Measurements from ENCODE around the gene SLC7A4. TPM values are rescaled to one million over a fixed set of nuclear protein-coding genes. Genes with fewer than 3 reads are reported as not detected.

The SLC7A4 gene
- total and polyA plus RNA-seq, 2 of the 8 experiments (the other 6 are each of a cell fraction or from before 2014, with no cell fraction given) = 0.92 TPM; not detected in 1

- WGBS, 2 experiments (ENCODE audit: extremely low coverage in 1 of 2, insufficient coverage in 1 of 2, insufficient read length in 1 of 2, insufficient replicate concordance in 2 of 2, low coverage in 1 of 2, low lambda C conversion rate in 2 of 2, missing lambda C conversion rate in 1 of 2) = 83% methylated on average over 7 of the region's 7 CpGs; no CpG with 5 or more reads in 1 of the 2 experiments
These were observed 46.6 kb downstream of the SLC7A4 start for GRCh38 chr22:20985720-20986119.

More at GRCh38 chr22:20985720-20986119, 46.6 kb downstream of the SLC7A4 start:
- ChIA-PET POLR2A (ENCODE audit: partially characterized antibody) (no interaction called here), CTCF (ENCODE audit: partially characterized antibody) (interaction anchor here (0.7 to 1.4 kb wide), 2 partner anchors 15 kb away, joined by 3 read pairs; no protein-coding TSS in a partner anchor)
- Histone ChIP-seq H2BK20ac (ENCODE audit: low read length) (no peak overlapping the region), H3K23me2 (ENCODE audit: low read depth, low read length) (peaks cover 7% of the 10 kb centered on the region), H3K79me2 (ENCODE audit: control insufficient read depth in 1 of 2, insufficient read depth in 2 of 2, low read length in 2 of 2) (no peaks in the 10 kb centered on the region), H3K23ac (ENCODE audit: insufficient read length) (no peak overlapping the region), H3K56ac (replicated peaks; ENCODE audit: insufficient read length, low read depth, low read length) (no peak overlapping the region), H3K4me1 (replicated peaks in 1 of 4; ENCODE audit: control insufficient read depth in 3 of 4, insufficient read depth in 4 of 4, low read length in 3 of 4) (peaks cover 0 to 13% (median 3%) of the 10 kb centered on the region in 4 experiments; a peak in 4 of 7 replicates), H3K27me3 (replicated peaks in 1 of 4; ENCODE audit: control insufficient read depth in 3 of 4, extremely low read depth in 1 of 4, insufficient read depth in 3 of 4, low read length in 3 of 4) (peaks cover 0 to 2% (median 1%) of the 10 kb centered on the region in 4 experiments; a peak in 5 of 7 replicates), H3K9me3 (ENCODE audit: insufficient read depth in 2 of 2, low read depth in 1 of 2, low read length in 1 of 2) (no peaks in the 10 kb centered on the region), H3K4me2 (ENCODE audit: insufficient read depth in 1 of 2, low read depth in 2 of 2, low read length in 2 of 2) (no peak overlapping the region), H2BK120ac (replicated peaks; ENCODE audit: low read depth, low read length) (no peak overlapping the region), H2AK5ac (ENCODE audit: low read depth, low read length) (no peak overlapping the region), H3K36me3 (ENCODE audit: control insufficient read depth in 2 of 4, insufficient read depth in 4 of 4, low read length in 3 of 4) (no peaks in the 10 kb centered on the region; a peak in 1 of 8 replicates), H3K27ac (ENCODE audit: low read depth, low read length) (no peak overlapping the region), H3K79me1 (ENCODE audit: low read depth, low read length) (no peaks in the 10 kb centered on the region), H3K4me3 (ENCODE audit: extremely low read depth in 1 of 4, insufficient read depth in 2 of 4, low read depth in 3 of 4, low read length in 4 of 4) (no peak overlapping the region), H4K8ac (ENCODE audit: extremely low read depth, insufficient read depth, low read length) (no peak overlapping the region), H4K91ac (replicated peaks; ENCODE audit: insufficient read length, low read length) (no peak overlapping the region), H4K5ac (ENCODE audit: insufficient read length, low read depth, low read length) (no peak overlapping the region), H2BK12ac (ENCODE audit: low read depth, low read length) (no peak overlapping the region), H3K9ac (replicated peaks in 1 of 4; ENCODE audit: extremely low read depth in 1 of 4, low read depth in 3 of 4, low read length in 3 of 4) (no peak overlapping the region), H2BK15ac (ENCODE audit: low read length) (no peak overlapping the region), H4K20me1 (replicated peaks in 1 of 2; ENCODE audit: control insufficient read depth in 1 of 2, insufficient read depth in 2 of 2, low read length in 2 of 2) (peaks cover 0 to 5% of the 10 kb centered on the region in 2 experiments), H2BK5ac (ENCODE audit: low read depth, low read length) (no peak overlapping the region), H2AFZ (ENCODE audit: low read length) (no peak overlapping the region), H3K18ac (ENCODE audit: extremely low read depth, low read length) (no peak overlapping the region), H3K14ac (ENCODE audit: insufficient read length) (no peak overlapping the region), H3K4ac (replicated peaks; ENCODE audit: insufficient read length, low read depth, low read length) (no peak overlapping the region)
- DNase-seq (ENCODE audit: low read depth in 1 of 2, low spot score in 2 of 2) = no peak
- no peak for FAIRE-seq
- no peak for TF ChIP-seq EP300 (IDR thresholded peaks at IDR 0.05; ENCODE audit: borderline replicate concordance in 1 of 2, low read depth in 2 of 2, low read length in 2 of 2)
- TF ChIP-seq ASH2L (IDR thresholded peaks at IDR 0.05; ENCODE audit: low read length) = no peak
- TF ChIP-seq POLR2A (IDR thresholded peaks at IDR 0.05; ENCODE audit: control extremely low read depth in 1 of 2, low read depth in 2 of 2, low read length in 2 of 2) = no peak
- TF ChIP-seq FOSL1 (IDR thresholded peaks at IDR 0.05; ENCODE audit: insufficient read depth, low read depth, low read length) = no peak
- no peak for TF ChIP-seq NRF1 (IDR thresholded peaks at IDR 0.05; ENCODE audit: low read depth, low read length)
- no peak for TF ChIP-seq RAD21 (IDR thresholded peaks at IDR 0.05 in 1 of 2, conservative IDR thresholded peaks at IDR 0.05 in 1 of 2; ENCODE audit: low read depth in 2 of 2, low read length in 2 of 2)
- no peak for TF ChIP-seq POLR2AphosphoS5 (IDR thresholded peaks at IDR 0.05; ENCODE audit: low read depth, low read length)
- no peak for TF ChIP-seq SUZ12 (IDR thresholded peaks at IDR 0.05; ENCODE audit: low read length)

Measured in H1 (cell line).